ENCODE data around the gene NR5A2. TPM values are rescaled to one million over a fixed set of nuclear protein-coding genes. Genes with fewer than 3 reads are reported as not detected.

NR5A2 gene
- total RNA-seq, 1 donor from 2014 or later: 5.9 TPM

- no peak for DNase-seq (ENCODE audit: low spot score)
Measured at GRCh38 chr1:200035956-200036618, 8.6 kb downstream of the NR5A2 start.

GRCh38 chr1:200036619-200037270 lies 9.2 kb downstream of the NR5A2 start:
- no peak for DNase-seq (ENCODE audit: low spot score)

GRCh38 chr1:200037501-200037900 lies 10.0 kb downstream of the NR5A2 start:
- DNase-seq (ENCODE audit: low spot score): no peak

- no peak for DNase-seq (ENCODE audit: low spot score)
Measured at GRCh38 chr1:200037904-200038303, 10.4 kb downstream of the NR5A2 start.

GRCh38 chr1:200038325-200038980 lies 10.9 kb downstream of the NR5A2 start:
- DNase-seq (ENCODE audit: low spot score): no peak

- DNase-seq (ENCODE audit: low spot score): no peak
Measured at GRCh38 chr1:200038981-200039848, 11.7 kb downstream of the NR5A2 start.

GRCh38 chr1:200039849-200040474 lies 12.5 kb downstream of the NR5A2 start:
- no peak for DNase-seq (ENCODE audit: low spot score)

GRCh38 chr1:200040481-200041138 lies 13.1 kb downstream of the NR5A2 start:
- DNase-seq (ENCODE audit: low spot score): no peak

GRCh38 chr1:200041337-200042118 lies 14.0 kb downstream of the NR5A2 start:
- DNase-seq (ENCODE audit: low spot score): no peak

GRCh38 chr1:200042119-200042551 lies 14.6 kb downstream of the NR5A2 start:
- no peak for DNase-seq (ENCODE audit: low spot score)

GRCh38 chr1:200042552-200043335 lies 15.2 kb downstream of the NR5A2 start:
- DNase-seq (ENCODE audit: low spot score): no peak

- no peak for DNase-seq (ENCODE audit: low spot score)
Measured at GRCh38 chr1:200043336-200043668, 15.8 kb downstream of the NR5A2 start.

GRCh38 chr1:200046115-200046514 lies 18.6 kb downstream of the NR5A2 start:
- no peak for DNase-seq (ENCODE audit: low spot score)

- no peak for DNase-seq (ENCODE audit: low spot score)
Measured at GRCh38 chr1:200048244-200048643, 20.7 kb downstream of the NR5A2 start.

GRCh38 chr1:200049810-200050209 lies 22.3 kb downstream of the NR5A2 start:
- DNase-seq (ENCODE audit: low spot score): no peak

- no peak for DNase-seq (ENCODE audit: low spot score)
Measured at GRCh38 chr1:200051620-200052019, 24.1 kb downstream of the NR5A2 start.

GRCh38 chr1:200053091-200053490 lies 25.6 kb downstream of the NR5A2 start:
- no peak for DNase-seq (ENCODE audit: low spot score)

GRCh38 chr1:200053646-200054045 lies 26.1 kb downstream of the NR5A2 start:
- no peak for DNase-seq (ENCODE audit: low spot score)

- no peak for DNase-seq (ENCODE audit: low spot score)
Measured at GRCh38 chr1:200058341-200058740, 30.8 kb downstream of the NR5A2 start.

- no peak for DNase-seq (ENCODE audit: low spot score)
Measured at GRCh38 chr1:200062143-200062542, 34.6 kb downstream of the NR5A2 start.
